Vagina (tissue), 2 donors: ENCODE data around the gene TNRC6B. TPM values are rescaled to one million over a fixed set of nuclear protein-coding genes. Genes with fewer than 3 reads are reported as not detected.
"Not testable (repeated sequence)": the region's sequence is repeated elsewhere in the genome, so short reads cannot be mapped to it uniquely, and the experiment has no call there.

Experiments
- DNase-seq, 2 donors: peaks; one replicate each; pipeline ENCODE4 v3.0.0-alpha.2; 2017; ENCODE audit errors: extremely low spot score in 2 of 2
- H3K27ac ChIP-seq: fragments of 200-600 bp; sonication (generic); one replicate; pipeline ENCODE4 v1.5.1; 2019
- H3K27me3 ChIP-seq: fragments of 200-600 bp; sonication (generic); one replicate; pipeline ENCODE4 v1.5.1; 2019
- H3K36me3 ChIP-seq, 2 donors: fragments of 200-600 bp; sonication (generic); one replicate each; pipeline ENCODE4 v1.5.1; 2017 to 2019
- H3K4me1 ChIP-seq: fragments of 200-600 bp; sonication (generic); one replicate; pipeline ENCODE4 v1.5.1; 2019
- H3K4me3 ChIP-seq, 2 donors: fragments of 200-600 bp; sonication (generic); 1 replicate in 1 of 2; 2 replicates in 1 of 2; pipeline ENCODE4 v1.5.1; 2016 to 2019
- H3K9me3 ChIP-seq: fragments of 200-600 bp; sonication (generic); one replicate; pipeline ENCODE4 v1.5.1; 2019
- CTCF ChIP-seq, 3 experiments: fragments of 450-650 bp in 2 of 3; fragments of 200-600 bp in 1 of 3; sonication (generic) in 1 of 3; IDR thresholded peaks; one replicate each; pipeline ENCODE4 v1.5.1; 2017 to 2019; ENCODE audit warnings: antibody characterized with exemption in 3 of 3, mild to moderate bottlenecking in 2 of 3, moderate library complexity in 2 of 3
- POLR2A ChIP-seq, 2 donors: fragments of 450-650 bp; IDR thresholded peaks; one replicate each; pipeline ENCODE4 v1.6.1; 2017; ENCODE audit warnings: antibody characterized with exemption in 2 of 2, mild to moderate bottlenecking in 2 of 2, moderate library complexity in 2 of 2
- POLR2AphosphoS5 ChIP-seq, 2 donors: sonication (generic); formaldehyde crosslinking; IDR thresholded peaks; one replicate each; pipeline ENCODE4 v1.9.0; 2017; ENCODE audit warnings: antibody characterized with exemption in 2 of 2, mild to moderate bottlenecking in 2 of 2, low read depth in 1 of 2; ENCODE audit not compliant: insufficient read depth in 1 of 2
- intact Hi-C: fragments of 100-400 bp; cut with DNase I; formaldehyde crosslinking; loops from one replicate; pipeline ENCODE4 v1.15.1; 2023
- total RNA-seq: library from RNA; depleted of rRNA; stranded (reverse); fragments of >200 nt; gene quantifications from one replicate; pipeline ENCODE4 v1.2.3, GENCODE V29; 2016

Gene TNRC6B
- total RNA-seq, 1 donor from 2014 or later: 32.7 TPM

- TF ChIP-seq POLR2AphosphoS5 (IDR thresholded peaks at IDR 0.05; ENCODE audit: insufficient read depth in 1 of 2, low read depth in 1 of 2) (no peak), CTCF (IDR thresholded peaks at IDR 0.05) (no peak), POLR2A (IDR thresholded peaks at IDR 0.05) (no peak)
- Histone ChIP-seq H3K4me1 (peaks cover 1% of the 10 kb centered on the region), H3K36me3 (no peaks in the 10 kb centered on the region), H3K9me3 (no peaks in the 10 kb centered on the region), H3K27ac (no peak overlapping the region), H3K27me3 (no peaks in the 10 kb centered on the region), H3K4me3 (no peak overlapping the region)
- intact Hi-C loops: no loop called here
- DNase-seq: no peak
Observed at GRCh38 chr22:40161194-40161593, 16.5 kb upstream of the TNRC6B start.

GRCh38 chr22:40165537-40165936 is 12.2 kb upstream of the TNRC6B start:
- H3K4me3 ChIP-seq, DNase-seq, H3K9me3 ChIP-seq, H3K27ac ChIP-seq, H3K4me1 ChIP-seq, H3K27me3 ChIP-seq, H3K36me3 ChIP-seq, intact Hi-C loops: not testable (repeated sequence)

GRCh38 chr22:40175611-40176244 is 2.0 kb upstream of the TNRC6B start:
- intact Hi-C loops: loop anchor here (10.0 kb wide), 2 partner anchors 89 to 131 kb away; no protein-coding TSS in a partner anchor
- Histone ChIP-seq H3K36me3 (no peaks in the 10 kb centered on the region), H3K27ac (peak overlapping the region; percentile 83), H3K4me3 (no peak overlapping the region), H3K9me3 (no peaks in the 10 kb centered on the region), H3K4me1 (peaks cover 44% of the 10 kb centered on the region), H3K27me3 (no peaks in the 10 kb centered on the region)
- DNase-seq: no peak
- TF ChIP-seq POLR2A (IDR thresholded peaks at IDR 0.05) (no peak), POLR2AphosphoS5 (IDR thresholded peaks at IDR 0.05; ENCODE audit: insufficient read depth in 1 of 2, low read depth in 1 of 2) (no peak), CTCF (IDR thresholded peaks at IDR 0.05) (no peak)

- Histone ChIP-seq H3K27me3 (no peaks in the 10 kb centered on the region), H3K4me3 (peak overlapping the region; percentile 49 to 59), H3K9me3 (no peaks in the 10 kb centered on the region), H3K4me1 (peaks cover 58% of the 10 kb centered on the region), H3K36me3 (no peaks in the 10 kb centered on the region), H3K27ac (peak overlapping the region; percentile 83)
- TF ChIP-seq CTCF (IDR thresholded peaks at IDR 0.05): no peak
- TF ChIP-seq POLR2AphosphoS5 (IDR thresholded peaks at IDR 0.05; ENCODE audit: insufficient read depth in 1 of 2, low read depth in 1 of 2): peak in 1 of 2 donors; percentile 10
- no peak for TF ChIP-seq POLR2A (IDR thresholded peaks at IDR 0.05)
- DNase-seq: no peak
- intact Hi-C loops: loop anchor here (10.0 kb wide), 2 partner anchors 88 to 132 kb away; no protein-coding TSS in a partner anchor
Observed at GRCh38 chr22:40176921-40177737, 596 bp upstream of the TNRC6B start.

GRCh38 chr22:40178417-40179409 is 988 bp downstream of the TNRC6B start:
- TF ChIP-seq POLR2AphosphoS5 (IDR thresholded peaks at IDR 0.05; ENCODE audit: insufficient read depth in 1 of 2, low read depth in 1 of 2): peak in 1 of 2 donors; percentile 7
- no peak for TF ChIP-seq CTCF (IDR thresholded peaks at IDR 0.05)
- H3K9me3 ChIP-seq: no peaks in the 10 kb centered on the region
- H3K4me3 ChIP-seq: peak overlapping the region; percentile 49 to 59
- DNase-seq: no peak
- H3K27ac ChIP-seq: peak overlapping the region; percentile 83
- intact Hi-C loops: loop anchor here (10.0 kb wide), 2 partner anchors 86 to 134 kb away; no protein-coding TSS in a partner anchor
- peaks cover 74% of the 10 kb centered on the region for H3K4me1 ChIP-seq
- no peaks in the 10 kb centered on the region for H3K27me3 ChIP-seq
- no peaks in the 10 kb centered on the region for H3K36me3 ChIP-seq
